Activated CD8-positive, alpha-beta memory T cell treated with anti-CD3 and anti-CD28 coated beads for 36 hours (primary cell): Measurements from ENCODE around the gene PAGR1. TPM values are rescaled to one million over a fixed set of nuclear protein-coding genes. Genes with fewer than 3 reads are reported as not detected.

Experiments used
- CTCF ChIA-PET: fragments of 350-600 bp; sonication (Branson Sonifier 250); formaldehyde crosslinking; loops from one replicate; lab custom pipeline; 2021; ENCODE audit warnings: antibody characterized with exemption; lab: Charles Lee
- POLR2A ChIA-PET: fragments of 350-600 bp; sonication (Branson Sonifier 250); formaldehyde crosslinking; loops from one replicate; lab custom pipeline; 2021; ENCODE audit warnings: antibody characterized with exemption; lab: Charles Lee
- total RNA-seq, 2 experiments: library from RNA; stranded (reverse); gene quantifications; one replicate each; pipeline ENCODE4 v1.2.3, GENCODE V29; 2021

PAGR1 gene
- total RNA-seq, 2 experiments from 2014 or later: 38.3 to 40.9 TPM

- POLR2A ChIA-PET: interaction anchor here (0.5 to 1.3 kb wide), 8 partner anchors 14 to 99 kb away, joined by 3 to 10 read pairs (median 4); partner anchors contain the start of gene PAGR1
- CTCF ChIA-PET: interaction anchor here (0.5 to 4.8 kb wide), 26 partner anchors 10 to 242 kb away, joined by 3 to 24 read pairs (median 4); partner anchors contain the start of genes HIRIP3, INO80E, MAZ and PAGR1
Measured at GRCh38 chr16:29790183-29790948, 25.6 kb upstream of the PAGR1 start, which contains the start of gene KIF22. KIF22 (plus strand) TSS chr16:29790751; CDS start chr16:29790760, 9 bp downstream.

GRCh38 chr16:29790949-29791844 is 24.8 kb upstream of the PAGR1 start:
- ChIA-PET POLR2A (interaction anchor here (0.7 to 1.1 kb wide), 4 partner anchors 14 to 25 kb away, joined by 3 to 7 read pairs (median 4); partner anchors contain the start of gene PAGR1), CTCF (interaction anchor here (0.8 to 4.8 kb wide), 15 partner anchors 11 to 126 kb away, joined by 3 to 24 read pairs (median 4); partner anchors contain the start of genes MAZ and PAGR1)

- ChIA-PET POLR2A (interaction anchor here (1.1 kb wide), 1 partner anchor 16 kb away, joined by 3 read pairs; no protein-coding TSS in a partner anchor), CTCF (interaction anchor here (0.5 to 4.8 kb wide), 6 partner anchors 10 to 90 kb away, joined by 3 to 24 read pairs (median 15); no protein-coding TSS in a partner anchor)
Measured at GRCh38 chr16:29791845-29792807, 23.8 kb upstream of the PAGR1 start.

- POLR2A ChIA-PET: interaction anchor here (0.6 kb wide), 1 partner anchor 98 kb away, joined by 5 read pairs; no protein-coding TSS in a partner anchor
- CTCF ChIA-PET: interaction anchor here (1.3 to 2.9 kb wide), 2 partner anchors 9 to 11 kb away, joined by 3 to 14 read pairs; no protein-coding TSS in a partner anchor
Measured at GRCh38 chr16:29793153-29793552, 22.8 kb upstream of the PAGR1 start.

- ChIA-PET CTCF (interaction anchor here (2.9 kb wide), 1 partner anchor 10 kb away, joined by 14 read pairs; no protein-coding TSS in a partner anchor), POLR2A (no interaction called here)
Measured at GRCh38 chr16:29794231-29794710, 21.7 kb upstream of the PAGR1 start.

GRCh38 chr16:29802416-29802935 is 13.5 kb upstream of the PAGR1 start:
- ChIA-PET CTCF (interaction anchor here (0.7 to 3.7 kb wide), 5 partner anchors 9 to 46 kb away, joined by 3 to 22 read pairs (median 4); partner anchors contain the start of gene KIF22), POLR2A (interaction anchor here (0.6 kb wide), 1 partner anchor 127 kb away, joined by 4 read pairs; no protein-coding TSS in a partner anchor)

GRCh38 chr16:29804020-29804419 is 11.9 kb upstream of the PAGR1 start:
- POLR2A ChIA-PET: interaction anchor here (0.5 to 0.9 kb wide), 3 partner anchors 11 to 157 kb away, joined by 3 to 5 read pairs (median 4); no protein-coding TSS in a partner anchor
- CTCF ChIA-PET: interaction anchor here (0.9 to 3.7 kb wide), 7 partner anchors 11 to 103 kb away, joined by 3 to 22 read pairs (median 4); partner anchors contain the start of genes KIF22 and PAGR1

- CTCF ChIA-PET: interaction anchor here (0.8 to 3.7 kb wide), 7 partner anchors 11 to 58 kb away, joined by 3 to 22 read pairs (median 4); partner anchors contain the start of genes KIF22 and PAGR1
- POLR2A ChIA-PET: interaction anchor here (0.5 to 1.0 kb wide), 8 partner anchors 9 to 246 kb away, joined by 3 to 7 read pairs (median 4); partner anchors contain the start of genes KIF22 and MVP
Measured at GRCh38 chr16:29804455-29805231, 11.3 kb upstream of the PAGR1 start.

GRCh38 chr16:29805232-29806098 is 10.5 kb upstream of the PAGR1 start:
- ChIA-PET POLR2A (interaction anchor here (0.7 to 3.9 kb wide), 5 partner anchors 8 to 246 kb away, joined by 3 to 41 read pairs (median 7); partner anchors contain the start of genes KIF22 and MVP), CTCF (interaction anchor here (2.6 to 3.7 kb wide), 3 partner anchors 10 to 16 kb away, joined by 14 to 22 read pairs (median 14); partner anchors contain the start of genes KIF22 and PAGR1)

- ChIA-PET POLR2A (interaction anchor here (0.6 to 3.9 kb wide), 3 partner anchors 10 to 19 kb away, joined by 3 to 41 read pairs (median 31); partner anchors contain the start of genes MVP and PAGR1), CTCF (interaction anchor here (0.5 to 3.0 kb wide), 3 partner anchors 10 to 129 kb away, joined by 3 to 14 read pairs (median 13); partner anchors contain the start of genes KIF22 and PAGR1)
Measured at GRCh38 chr16:29806099-29806579, 9.8 kb upstream of the PAGR1 start, which contains the start of gene MAZ. MAZ (plus strand) TSS chr16:29806529; CDS start chr16:29806702, 173 bp downstream.

- CTCF ChIA-PET: interaction anchor here (0.5 to 3.0 kb wide), 8 partner anchors 9 to 130 kb away, joined by 3 to 17 read pairs (median 6); partner anchors contain the start of genes KIF22, MVP and PAGR1
- POLR2A ChIA-PET: interaction anchor here (0.6 to 3.9 kb wide), 6 partner anchors 9 to 259 kb away, joined by 3 to 41 read pairs (median 8); partner anchors contain the start of genes ALDOA, MVP and PAGR1
Measured at GRCh38 chr16:29806641-29807425, 9.1 kb upstream of the PAGR1 start.

GRCh38 chr16:29807426-29808218 is 8.3 kb upstream of the PAGR1 start:
- POLR2A ChIA-PET: interaction anchor here (0.7 to 3.9 kb wide), 9 partner anchors 8 to 258 kb away, joined by 3 to 41 read pairs (median 4); partner anchors contain the start of genes ALDOA, HIRIP3, INO80E and MVP

More at GRCh38 chr16:29807426-29808218, 8.3 kb upstream of the PAGR1 start:
- CTCF ChIA-PET: interaction anchor here (0.9 to 3.0 kb wide), 11 partner anchors 8 to 107 kb away, joined by 3 to 17 read pairs (median 5); partner anchors contain the start of genes KIF22, MVP and PAGR1
